HFFc6 (cell line): ENCODE results near the gene OSBPL8. TPM values are rescaled to one million over a fixed set of nuclear protein-coding genes. Genes with fewer than 3 reads are reported as not detected.
A peak's percentile ranks its signal among the peaks of the same experiment; 100 is the strongest.

Experiments
- DNase-seq: peaks from one replicate; pipeline ENCODE4 v3.0.0-alpha.2; 2018
- H3K27ac Mint-ChIP-seq: 2 replicates; pipeline ENCODE4 v1.8.0; 2020; ENCODE audit warnings: mild to moderate bottlenecking, mixed read lengths
- H3K27me3 Mint-ChIP-seq: 2 replicates; pipeline ENCODE4 v1.8.0; 2021; ENCODE audit warnings: mild to moderate bottlenecking, moderate library complexity, mixed read lengths; ENCODE audit not compliant: insufficient read depth
- H3K36me3 Mint-ChIP-seq: 2 replicates; pipeline ENCODE4 v1.8.0; 2021; ENCODE audit warnings: low read depth, mixed read lengths
- H3K4me1 Mint-ChIP-seq: 2 replicates; pipeline ENCODE4 v1.8.0; 2020; ENCODE audit warnings: low read depth, mixed read lengths
- H3K4me3 Mint-ChIP-seq: 2 replicates; pipeline ENCODE4 v1.8.0; 2020; ENCODE audit warnings: mild to moderate bottlenecking, moderate library complexity, mixed read lengths
- H3K9me3 Mint-ChIP-seq: 2 replicates; pipeline ENCODE4 v1.8.0; 2020; ENCODE audit warnings: mild to moderate bottlenecking, mixed read lengths
- long read RNA-seq: library from polyadenylated mRNA; unstranded; transcript quantifications from one replicate; pipeline ENCODE4 v2.0.0, GENCODE V29; 2019
- total RNA-seq, 6 experiments: library from RNA; stranded (reverse); fragmentation: NEBNext Ultra II Directional; extraction: Animal tissue kit (Norgen Biotek cat#: 25700); gene quantifications; 2 replicates in 1 of 6; 3 replicates in 5 of 6; pipeline ENCODE4 v1.2.3, GENCODE V29; 2021
- TF ChIP-seq, protein P1 (sequence below): fragments of 200-600 bp; sonication (generic); IDR thresholded peaks from 2 replicates; pipeline ENCODE4 v1.5.0; 2021; ENCODE audit warnings: antibody characterized with exemption, mild to moderate bottlenecking

Gene OSBPL8, protein sequence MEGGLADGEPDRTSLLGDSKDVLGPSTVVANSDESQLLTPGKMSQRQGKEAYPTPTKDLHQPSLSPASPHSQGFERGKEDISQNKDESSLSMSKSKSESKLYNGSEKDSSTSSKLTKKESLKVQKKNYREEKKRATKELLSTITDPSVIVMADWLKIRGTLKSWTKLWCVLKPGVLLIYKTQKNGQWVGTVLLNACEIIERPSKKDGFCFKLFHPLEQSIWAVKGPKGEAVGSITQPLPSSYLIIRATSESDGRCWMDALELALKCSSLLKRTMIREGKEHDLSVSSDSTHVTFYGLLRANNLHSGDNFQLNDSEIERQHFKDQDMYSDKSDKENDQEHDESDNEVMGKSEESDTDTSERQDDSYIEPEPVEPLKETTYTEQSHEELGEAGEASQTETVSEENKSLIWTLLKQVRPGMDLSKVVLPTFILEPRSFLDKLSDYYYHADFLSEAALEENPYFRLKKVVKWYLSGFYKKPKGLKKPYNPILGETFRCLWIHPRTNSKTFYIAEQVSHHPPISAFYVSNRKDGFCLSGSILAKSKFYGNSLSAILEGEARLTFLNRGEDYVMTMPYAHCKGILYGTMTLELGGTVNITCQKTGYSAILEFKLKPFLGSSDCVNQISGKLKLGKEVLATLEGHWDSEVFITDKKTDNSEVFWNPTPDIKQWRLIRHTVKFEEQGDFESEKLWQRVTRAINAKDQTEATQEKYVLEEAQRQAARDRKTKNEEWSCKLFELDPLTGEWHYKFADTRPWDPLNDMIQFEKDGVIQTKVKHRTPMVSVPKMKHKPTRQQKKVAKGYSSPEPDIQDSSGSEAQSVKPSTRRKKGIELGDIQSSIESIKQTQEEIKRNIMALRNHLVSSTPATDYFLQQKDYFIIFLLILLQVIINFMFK
- total RNA-seq: 10 to 100 TPM; 66.8 to 77.8 (median 71.1) TPM
- long read RNA-seq, full-length matches to known transcripts: 4 of 63 reads
- long read RNA-seq, partial matches to known transcripts: 35 of 63 reads
- long read RNA-seq, other reads (novel, unspliced or antisense): 24 of 63 reads

DNA sequence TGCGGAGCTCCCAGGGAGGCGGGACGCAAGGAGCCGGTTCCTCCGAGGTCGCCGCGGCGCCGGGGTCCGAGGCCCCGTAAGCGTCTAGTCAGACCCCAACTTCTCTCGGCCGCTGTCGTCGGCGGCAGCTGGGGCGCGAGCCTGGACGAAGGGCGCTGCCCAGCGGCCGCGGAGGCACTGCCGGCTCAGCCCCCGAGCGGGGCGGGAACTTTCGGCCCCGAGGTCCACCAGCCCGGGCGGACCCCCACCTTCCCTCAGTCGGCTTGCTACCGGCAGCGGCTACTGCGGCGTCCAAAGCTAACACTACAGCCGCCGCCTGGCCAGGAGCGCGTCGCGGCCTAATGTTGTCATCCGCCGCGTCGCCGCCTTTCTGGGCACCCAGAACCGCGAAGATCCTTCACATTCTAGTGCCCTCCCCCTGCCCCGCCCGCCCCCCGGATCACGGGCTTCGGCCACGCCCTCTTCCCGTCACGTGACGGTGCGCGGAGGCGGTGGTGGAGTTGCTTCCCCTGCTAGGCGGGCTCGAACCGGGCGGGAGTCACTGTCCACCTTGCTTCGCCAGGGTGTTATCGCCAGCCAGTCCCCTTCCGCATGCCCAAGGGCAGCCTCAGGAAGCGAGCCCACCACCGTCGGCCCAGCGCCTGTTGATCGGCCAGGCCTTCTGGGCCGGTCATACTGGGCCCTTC is at the start of gene OSBPL8:
Gene OSBPL8, minus strand, starts transcription at position 372 of the 686 bp plus-strand sequence. CDS start 72,220 bp downstream, outside the sequence.
- H3K36me3 Mint-ChIP-seq: no peaks in the 10 kb centered on the region
- peak within 1 kb of the TSS; percentile 97 for H3K27ac Mint-ChIP-seq
- H3K9me3 Mint-ChIP-seq: no peaks in the 10 kb centered on the region
- TF ChIP-seq, protein P1, sequence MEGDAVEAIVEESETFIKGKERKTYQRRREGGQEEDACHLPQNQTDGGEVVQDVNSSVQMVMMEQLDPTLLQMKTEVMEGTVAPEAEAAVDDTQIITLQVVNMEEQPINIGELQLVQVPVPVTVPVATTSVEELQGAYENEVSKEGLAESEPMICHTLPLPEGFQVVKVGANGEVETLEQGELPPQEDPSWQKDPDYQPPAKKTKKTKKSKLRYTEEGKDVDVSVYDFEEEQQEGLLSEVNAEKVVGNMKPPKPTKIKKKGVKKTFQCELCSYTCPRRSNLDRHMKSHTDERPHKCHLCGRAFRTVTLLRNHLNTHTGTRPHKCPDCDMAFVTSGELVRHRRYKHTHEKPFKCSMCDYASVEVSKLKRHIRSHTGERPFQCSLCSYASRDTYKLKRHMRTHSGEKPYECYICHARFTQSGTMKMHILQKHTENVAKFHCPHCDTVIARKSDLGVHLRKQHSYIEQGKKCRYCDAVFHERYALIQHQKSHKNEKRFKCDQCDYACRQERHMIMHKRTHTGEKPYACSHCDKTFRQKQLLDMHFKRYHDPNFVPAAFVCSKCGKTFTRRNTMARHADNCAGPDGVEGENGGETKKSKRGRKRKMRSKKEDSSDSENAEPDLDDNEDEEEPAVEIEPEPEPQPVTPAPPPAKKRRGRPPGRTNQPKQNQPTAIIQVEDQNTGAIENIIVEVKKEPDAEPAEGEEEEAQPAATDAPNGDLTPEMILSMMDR: peak; percentile 41; the same call in 1 of the 2 replicates
- H3K4me3 Mint-ChIP-seq: peak within 1 kb of the TSS; percentile 98
- H3K4me1 Mint-ChIP-seq: peaks cover 38% of the 10 kb centered on the region
- DNase-seq: peak; percentile 86
- H3K27me3 Mint-ChIP-seq: no peaks in the 10 kb centered on the region

DNA sequence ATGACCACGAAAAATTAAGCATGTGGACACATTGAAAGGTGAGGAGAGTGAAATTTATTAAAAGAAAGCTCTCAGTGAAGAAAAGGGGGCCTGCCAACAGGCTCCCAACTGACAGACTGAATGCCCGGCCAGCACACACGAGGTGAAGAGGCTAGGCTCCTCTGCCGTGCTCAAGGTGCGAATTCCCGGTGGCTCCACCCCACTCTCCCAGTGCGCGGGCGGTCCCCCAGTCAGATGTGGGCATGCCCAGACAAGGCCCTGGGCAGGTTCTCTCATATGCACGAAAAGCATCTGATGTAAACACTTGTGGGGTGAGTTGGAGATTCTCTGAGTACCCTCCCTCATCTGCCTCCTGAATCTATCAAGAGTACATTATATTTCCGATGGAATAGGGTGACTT is 48.5 kb upstream of the OSBPL8 start:
- no peaks in the 10 kb centered on the region for H3K36me3 Mint-ChIP-seq
- no peak overlapping the region for H3K27ac Mint-ChIP-seq
- peaks cover 2% of the 10 kb centered on the region; the same call in 1 of the 2 replicates for H3K27me3 Mint-ChIP-seq
- H3K4me3 Mint-ChIP-seq: no peak overlapping the region
- H3K9me3 Mint-ChIP-seq: no peaks in the 10 kb centered on the region
- peaks cover 21% of the 10 kb centered on the region for H3K4me1 Mint-ChIP-seq
- DNase-seq: no peak
- TF ChIP-seq, protein P1: no peak

DNA sequence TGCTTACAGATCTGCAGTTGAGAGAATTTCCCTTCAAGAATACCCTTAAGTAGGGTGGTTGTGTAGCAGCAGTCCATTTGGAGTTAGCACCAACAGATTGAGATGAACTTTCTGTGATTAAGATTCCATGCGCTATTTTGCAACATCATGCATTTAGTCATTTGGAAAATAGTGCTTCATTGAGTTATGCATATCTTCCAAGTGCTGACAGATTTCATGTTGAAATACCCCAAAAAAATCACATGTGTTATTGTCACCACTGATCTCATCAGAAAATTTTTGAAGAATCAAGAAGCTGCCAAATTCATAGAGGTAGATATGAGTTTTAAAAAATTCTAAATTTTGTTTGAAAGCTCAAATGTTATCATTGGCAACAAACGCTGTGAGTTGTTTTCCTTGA is 35.5 kb upstream of the OSBPL8 start:
- TF ChIP-seq, protein P1: no peak
- no peaks in the 10 kb centered on the region for H3K36me3 Mint-ChIP-seq
- H3K27ac Mint-ChIP-seq: no peak overlapping the region
- H3K27me3 Mint-ChIP-seq: no peaks in the 10 kb centered on the region
- H3K9me3 Mint-ChIP-seq: no peaks in the 10 kb centered on the region
- no peak for DNase-seq
- H3K4me1 Mint-ChIP-seq: peaks cover 22% of the 10 kb centered on the region
- H3K4me3 Mint-ChIP-seq: no peak overlapping the region

DNA sequence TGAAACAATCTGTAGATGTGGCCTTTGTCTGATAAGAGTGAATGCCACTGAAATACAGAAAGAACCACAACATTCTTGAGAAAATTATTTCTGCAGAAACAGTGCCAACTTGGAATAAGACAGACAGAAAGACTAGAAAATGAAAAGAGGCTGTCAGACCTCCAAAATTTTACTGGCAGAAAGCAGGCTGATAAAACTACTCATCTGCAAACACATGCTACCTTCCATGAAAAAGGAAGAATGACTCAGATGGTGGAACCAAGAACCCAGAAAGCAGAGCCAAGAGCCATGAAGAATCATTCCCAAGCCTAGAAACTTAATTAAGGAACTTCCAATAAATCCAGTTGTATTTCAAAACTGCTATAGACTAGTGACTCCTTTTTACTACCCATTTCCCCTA is 31.9 kb upstream of the OSBPL8 start:
- Mint-ChIP-seq H3K27ac (no peak overlapping the region; the same call in 1 of the 2 replicates), H3K4me3 (no peak overlapping the region), H3K27me3 (no peaks in the 10 kb centered on the region), H3K9me3 (no peaks in the 10 kb centered on the region), H3K4me1 (peaks cover 41% of the 10 kb centered on the region), H3K36me3 (no peaks in the 10 kb centered on the region)
- TF ChIP-seq, protein P1: no peak
- peak; percentile 66 for DNase-seq

DNA sequence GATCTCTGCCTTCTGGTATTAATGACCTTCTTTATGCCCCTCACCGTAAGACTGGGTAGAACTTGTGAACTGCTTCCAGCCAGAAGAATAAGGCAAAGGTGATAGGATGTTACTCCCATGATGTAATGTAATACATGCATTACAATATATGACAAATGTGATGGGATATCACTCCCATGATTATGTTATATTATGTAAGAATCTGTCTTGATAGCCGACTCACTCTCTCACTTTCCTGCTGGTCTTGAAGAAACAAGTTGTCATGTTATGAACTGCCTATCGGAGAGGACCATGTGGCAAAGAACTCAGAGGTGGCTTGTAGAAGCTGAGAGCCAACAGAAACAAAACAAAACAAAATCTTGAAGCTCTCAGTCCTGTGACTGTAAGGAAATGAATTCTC is 30.6 kb upstream of the OSBPL8 start:
- H3K27ac Mint-ChIP-seq: no peak overlapping the region
- peaks cover 41% of the 10 kb centered on the region for H3K4me1 Mint-ChIP-seq
- H3K4me3 Mint-ChIP-seq: no peak overlapping the region
- H3K36me3 Mint-ChIP-seq: no peaks in the 10 kb centered on the region
- TF ChIP-seq, protein P1: no peak
- no peaks in the 10 kb centered on the region for H3K27me3 Mint-ChIP-seq
- no peaks in the 10 kb centered on the region for H3K9me3 Mint-ChIP-seq
- DNase-seq: no peak
